GM19467 (cell line): ENCODE measurements around the gene NISCH.

Source experiments
- ATAC-seq: cut with Tn5 transposase; IDR thresholded peaks from one replicate; pipeline ENCODE4 v1.9.1; 2021; ENCODE audit warnings: mild to moderate bottlenecking, moderate library complexity; ENCODE audit not compliant: unreplicated experiment

The NISCH gene

DNA sequence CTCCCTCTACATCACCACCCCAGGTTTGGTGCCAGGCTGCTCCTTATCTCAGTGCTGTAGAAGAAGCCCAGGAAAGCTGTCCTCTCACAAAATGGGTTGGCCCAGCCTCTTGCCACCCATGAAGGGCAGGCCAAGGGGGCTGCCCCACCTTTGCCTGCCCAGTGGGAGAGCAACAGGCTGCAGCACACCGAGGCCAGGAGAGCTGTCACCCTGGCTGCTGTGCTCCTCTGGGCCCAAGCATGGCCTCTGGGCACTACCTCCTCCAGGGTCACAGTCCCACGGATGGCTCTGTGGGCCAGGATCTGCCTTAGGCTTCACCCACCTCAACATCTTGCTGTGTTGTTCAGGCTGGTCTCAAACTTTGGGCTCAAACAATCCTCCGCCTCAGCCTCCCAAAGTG lies 33.3 kb downstream of the NISCH start:
- no peak for ATAC-seq

- no peak for ATAC-seq
These were observed 34.0 kb downstream of the NISCH start for GRCh38 chr3:52489453-52489852.

DNA sequence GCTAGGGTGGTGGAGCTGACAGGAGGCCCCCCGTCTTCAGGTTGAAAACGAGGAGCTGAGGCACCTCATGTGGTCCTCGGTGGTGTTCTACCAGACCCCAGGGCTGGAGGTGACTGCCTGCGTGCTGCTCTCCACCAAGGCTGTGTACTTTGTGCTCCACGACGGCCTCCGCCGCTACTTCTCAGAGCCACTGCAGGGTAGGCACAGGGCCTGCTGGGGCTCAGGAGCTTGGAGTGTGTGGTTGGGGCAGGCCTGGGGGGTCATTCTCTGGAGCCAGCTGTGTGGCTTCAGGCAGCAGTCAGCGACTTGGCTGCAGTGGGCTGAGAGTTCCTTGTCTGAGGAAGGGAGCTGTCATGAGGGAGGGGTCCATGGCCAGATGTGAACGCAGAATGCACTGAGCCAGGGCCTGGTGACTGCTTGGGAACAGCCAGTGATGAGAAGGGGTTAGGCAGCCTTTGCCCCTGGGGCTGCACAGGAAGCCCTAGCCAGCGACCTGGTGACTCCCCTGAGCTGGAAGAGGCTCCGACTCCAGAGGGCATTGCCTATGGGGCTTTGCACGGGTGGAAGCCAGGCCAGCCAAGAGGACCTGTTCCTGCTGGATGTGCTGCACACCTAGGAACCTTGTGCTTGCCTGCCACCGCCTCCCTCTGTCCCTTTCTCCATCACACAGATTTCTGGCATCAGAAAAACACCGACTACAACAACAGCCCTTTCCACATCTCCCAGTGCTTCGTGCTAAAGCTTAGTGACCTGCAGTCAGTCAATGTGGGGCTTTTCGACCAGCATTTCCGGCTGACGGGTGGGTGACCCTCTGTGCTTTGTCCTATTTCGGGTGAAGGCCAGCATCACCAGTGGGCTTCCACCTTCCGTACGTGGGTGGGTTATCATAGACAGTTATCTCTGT lies 34.9 kb downstream of the NISCH start:
- ATAC-seq = no peak

DNA sequence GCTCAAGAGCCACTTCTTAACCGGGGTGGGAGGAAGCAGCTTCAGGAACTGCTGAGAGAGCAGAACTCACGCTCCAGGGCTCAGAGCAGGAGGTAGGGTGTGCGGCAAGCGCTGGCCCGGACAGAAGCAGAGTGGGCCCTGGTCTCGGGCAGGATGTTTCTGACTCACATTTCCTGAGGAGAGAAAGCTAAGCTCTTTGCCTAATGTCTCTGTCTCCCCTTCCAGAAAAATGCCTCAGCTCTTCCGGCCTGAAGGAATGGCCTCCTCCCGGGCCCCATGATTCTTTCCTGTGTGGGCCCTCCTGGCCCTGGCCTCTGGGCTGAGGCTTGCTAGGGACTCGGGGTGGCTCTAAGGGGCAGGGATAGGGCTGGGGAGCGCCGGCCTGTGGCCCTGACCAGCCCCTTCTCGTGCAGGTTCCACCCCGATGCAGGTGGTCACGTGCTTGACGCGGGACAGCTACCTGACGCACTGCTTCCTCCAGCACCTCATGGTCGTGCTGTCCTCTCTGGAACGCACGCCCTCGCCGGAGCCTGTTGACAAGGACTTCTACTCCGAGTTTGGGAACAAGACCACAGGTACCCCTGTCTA lies 35.6 kb downstream of the NISCH start:
- ATAC-seq = no peak

DNA sequence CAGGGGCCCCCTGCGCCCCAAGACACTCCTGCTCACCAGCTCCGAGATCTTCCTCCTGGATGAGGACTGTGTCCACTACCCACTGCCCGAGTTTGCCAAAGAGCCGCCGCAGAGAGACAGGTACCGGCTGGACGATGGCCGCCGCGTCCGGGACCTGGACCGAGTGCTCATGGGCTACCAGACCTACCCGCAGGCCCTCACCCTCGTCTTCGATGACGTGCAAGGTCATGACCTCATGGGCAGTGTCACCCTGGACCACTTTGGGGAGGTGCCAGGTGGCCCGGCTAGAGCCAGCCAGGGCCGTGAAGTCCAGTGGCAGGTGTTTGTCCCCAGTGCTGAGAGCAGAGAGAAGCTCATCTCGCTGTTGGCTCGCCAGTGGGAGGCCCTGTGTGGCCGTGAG lies 36.7 kb downstream of the NISCH start:
- ATAC-seq = no peak

GRCh38 chr3:52493232-52494017 lies 38.0 kb downstream of the NISCH start:
- ATAC-seq = no peak

DNA sequence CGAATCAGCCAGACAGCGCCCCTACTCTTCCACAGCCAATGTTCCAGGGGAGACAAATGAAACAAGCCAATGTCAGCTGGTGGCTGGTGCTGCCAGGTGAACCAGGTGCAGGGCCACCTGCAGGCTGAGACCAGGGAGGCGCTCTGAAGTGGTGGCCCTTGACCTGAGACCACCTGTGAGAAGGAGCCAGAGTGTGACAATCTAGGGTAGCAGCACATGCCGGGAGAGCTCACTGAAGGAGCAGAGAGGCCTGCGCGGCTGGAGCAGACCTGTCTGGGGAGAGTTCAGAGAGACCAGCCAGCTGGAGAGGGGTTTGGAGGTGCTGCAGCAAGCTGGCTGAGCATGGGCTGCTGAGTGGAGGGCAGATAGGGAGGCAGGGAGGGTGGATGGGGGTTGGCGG lies 39.0 kb downstream of the NISCH start:
- ATAC-seq = no peak

DNA sequence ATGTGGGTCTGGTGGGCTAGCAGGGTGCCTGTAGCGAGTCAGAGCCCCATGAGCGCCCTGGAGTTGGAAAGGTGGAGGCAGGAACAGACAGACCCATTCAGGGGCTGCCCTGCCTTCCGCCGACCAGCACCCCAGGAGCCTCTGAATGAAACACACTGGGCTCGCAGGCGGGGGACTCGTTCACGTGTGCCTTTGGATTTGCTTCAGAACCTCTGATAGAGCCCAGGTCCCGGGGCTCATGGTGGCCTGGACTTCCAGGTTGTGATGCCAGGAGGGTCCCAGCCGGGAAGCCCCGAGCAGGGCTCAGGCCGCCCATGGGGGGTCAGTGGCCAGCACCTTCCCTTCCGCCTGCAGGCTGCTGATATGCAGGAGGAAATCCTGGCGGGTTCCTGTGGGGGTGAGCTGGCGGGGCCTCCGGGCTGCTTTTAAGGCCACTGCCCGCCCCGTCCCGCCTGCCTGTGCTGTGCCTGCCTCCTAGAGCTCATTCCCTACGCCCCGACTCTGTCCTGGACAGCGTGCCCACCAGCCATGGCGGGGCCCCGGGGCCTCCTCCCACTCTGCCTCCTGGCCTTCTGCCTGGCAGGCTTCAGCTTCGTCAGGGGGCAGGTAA lies 39.6 kb downstream of the NISCH start, which contains the start of gene STAB1:
STAB1 (plus strand) TSS at position 453 of the 610 bp plus-strand sequence; CDS start at position 529, 76 bp downstream.
- ATAC-seq = no peak

DNA sequence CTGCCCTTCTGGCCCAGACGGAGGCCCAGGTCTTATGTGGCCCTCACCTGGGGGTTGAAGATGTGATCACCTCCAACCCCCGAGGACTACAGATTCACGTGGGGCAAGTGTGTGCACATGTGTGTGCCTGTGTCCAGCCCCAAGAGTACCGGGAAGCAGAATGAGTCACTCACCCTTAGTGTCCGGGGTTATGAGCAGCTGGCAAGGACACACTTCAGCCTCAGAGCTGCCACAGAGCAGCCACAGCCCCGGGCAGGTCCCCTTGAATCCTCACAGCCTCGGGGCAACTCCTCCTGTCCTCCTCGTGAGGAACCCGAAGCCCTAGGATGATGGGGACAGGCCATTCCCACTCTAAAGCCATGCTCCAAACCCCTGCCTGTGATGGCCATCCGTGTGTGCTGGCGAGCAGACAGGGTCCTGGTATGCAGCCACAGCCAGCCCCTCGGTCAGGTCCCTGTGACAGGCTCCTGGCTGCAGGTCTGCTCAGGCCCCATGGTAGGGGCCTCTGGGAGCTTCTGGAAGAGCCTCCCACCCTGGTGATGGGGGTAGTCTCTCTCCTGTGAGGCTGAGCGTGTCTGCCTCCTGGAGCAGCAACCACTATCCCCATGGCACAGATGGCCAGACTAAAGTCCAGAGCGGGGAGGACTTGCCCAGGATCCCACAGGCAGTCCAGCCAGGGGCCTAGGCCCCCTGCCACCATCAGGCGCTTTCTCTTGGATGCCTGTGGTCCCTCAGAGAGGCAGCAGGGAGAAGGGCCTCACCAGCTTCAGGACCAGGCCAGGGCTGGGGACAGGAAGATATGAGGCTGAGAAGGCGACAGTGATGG lies 40.6 kb downstream of the NISCH start:
- no peak for ATAC-seq

DNA sequence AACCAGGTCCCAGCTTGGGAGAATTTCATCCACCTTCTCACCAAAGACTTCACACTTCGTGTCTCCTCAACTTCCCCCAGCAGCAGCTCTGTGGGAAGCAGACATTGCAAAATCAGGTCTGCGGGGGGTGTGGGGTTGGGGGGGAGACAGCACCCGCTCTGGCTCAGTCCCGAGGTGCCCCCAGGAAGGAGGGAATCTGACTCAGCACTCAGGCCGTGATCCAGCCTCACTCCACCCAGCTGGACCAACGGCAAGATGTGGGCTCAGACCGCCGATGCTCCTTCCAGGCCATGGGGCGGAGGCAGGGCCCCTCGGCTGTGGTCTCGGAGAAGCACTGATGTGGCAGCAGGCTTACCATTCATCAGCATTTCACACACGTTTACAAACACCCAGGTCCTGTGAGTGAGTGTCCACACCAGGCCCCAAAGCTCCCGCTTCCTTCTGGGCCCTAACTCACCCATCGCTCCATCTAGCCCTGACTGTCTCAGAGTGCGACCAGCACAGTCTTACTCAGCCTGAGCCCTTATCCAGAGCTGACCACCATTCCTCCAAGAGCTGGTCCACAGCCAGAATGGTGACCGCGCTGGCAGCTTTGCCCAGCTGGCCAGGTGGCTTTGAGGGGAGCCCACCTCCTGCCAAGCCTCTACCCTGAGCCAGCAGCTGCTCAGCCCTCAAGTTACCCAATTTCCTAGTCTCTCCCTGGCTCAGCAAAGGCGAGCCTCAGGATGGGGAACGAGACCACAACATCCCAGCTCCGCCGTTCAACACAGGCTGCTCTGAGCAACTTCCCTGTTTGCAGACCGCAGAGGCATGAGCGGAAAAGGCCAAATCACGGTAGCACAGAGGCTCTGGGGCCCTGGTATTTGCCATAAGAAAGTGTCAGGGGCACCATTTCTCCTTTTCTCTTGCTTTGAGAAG lies 43.0 kb downstream of the NISCH start:
- ATAC-seq = no peak

DNA sequence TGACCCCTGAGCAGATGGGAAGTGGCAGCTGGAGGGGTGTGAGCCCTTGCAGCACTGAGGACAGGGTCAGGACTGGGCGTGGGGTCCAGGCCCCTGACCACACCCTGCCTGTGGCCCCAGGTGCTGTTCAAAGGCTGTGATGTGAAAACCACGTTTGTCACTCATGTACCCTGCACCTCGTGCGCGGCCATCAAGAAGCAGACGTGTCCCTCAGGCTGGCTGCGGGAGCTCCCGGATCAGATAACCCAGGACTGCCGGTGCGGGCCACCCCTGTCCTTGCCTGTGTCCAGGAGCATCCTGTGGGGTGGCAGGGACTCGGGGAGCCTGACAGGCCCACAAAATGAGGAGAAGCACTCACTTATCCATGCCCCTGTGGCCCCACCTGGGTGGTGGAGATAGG lies 45.6 kb downstream of the NISCH start:
- ATAC-seq = no peak

- no peak for ATAC-seq
These were observed 46.6 kb downstream of the NISCH start for GRCh38 chr3:52502001-52502400.

- no peak for ATAC-seq
These were observed 47.5 kb downstream of the NISCH start for GRCh38 chr3:52502808-52503350.

DNA sequence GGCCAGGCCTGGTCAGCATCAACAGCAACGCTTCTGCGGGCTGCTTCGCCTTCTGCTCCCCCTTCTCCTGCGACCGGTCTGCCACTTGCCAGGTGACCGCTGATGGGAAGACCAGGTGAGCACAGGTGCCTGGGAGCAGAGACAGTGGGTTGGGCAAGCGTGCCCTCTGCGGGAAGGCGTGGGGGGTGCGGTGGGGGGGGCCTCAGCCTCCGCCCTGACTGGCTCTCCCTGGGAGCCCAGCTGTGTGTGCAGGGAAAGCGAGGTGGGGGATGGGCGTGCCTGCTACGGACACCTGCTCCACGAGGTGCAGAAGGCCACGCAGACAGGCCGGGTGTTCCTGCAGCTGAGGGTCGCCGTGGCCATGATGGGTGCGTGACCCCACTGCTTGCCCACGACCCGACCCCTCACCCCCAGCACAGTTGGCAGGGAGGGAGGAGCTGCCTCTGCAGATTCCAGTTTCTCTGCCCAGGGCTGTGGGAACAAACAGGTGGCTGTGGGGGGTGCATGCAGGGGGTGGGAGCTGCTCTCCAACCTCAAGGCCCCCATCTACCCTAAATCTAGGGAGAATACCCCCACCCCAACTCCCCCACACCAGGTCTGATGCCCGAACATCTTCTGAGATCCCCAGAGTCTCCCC lies 48.5 kb downstream of the NISCH start:
- ATAC-seq = no peak

DNA sequence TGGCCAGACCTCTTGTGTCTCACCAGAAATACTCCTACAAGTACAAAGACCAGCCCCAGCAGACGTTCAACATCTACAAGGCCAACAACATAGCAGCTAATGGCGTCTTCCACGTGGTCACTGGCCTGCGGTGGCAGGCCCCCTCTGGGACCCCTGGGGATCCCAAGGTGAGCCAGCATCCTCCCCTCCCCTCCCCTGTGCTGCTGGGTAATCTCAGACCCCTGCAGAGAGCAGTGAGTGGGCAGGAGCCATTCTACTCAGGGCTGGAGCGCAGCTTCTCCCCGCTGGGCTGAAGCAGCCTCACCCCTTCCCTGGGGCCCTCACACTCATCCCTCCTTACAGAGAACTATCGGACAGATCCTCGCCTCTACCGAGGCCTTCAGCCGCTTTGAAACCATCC lies 49.6 kb downstream of the NISCH start:
- no peak for ATAC-seq

DNA sequence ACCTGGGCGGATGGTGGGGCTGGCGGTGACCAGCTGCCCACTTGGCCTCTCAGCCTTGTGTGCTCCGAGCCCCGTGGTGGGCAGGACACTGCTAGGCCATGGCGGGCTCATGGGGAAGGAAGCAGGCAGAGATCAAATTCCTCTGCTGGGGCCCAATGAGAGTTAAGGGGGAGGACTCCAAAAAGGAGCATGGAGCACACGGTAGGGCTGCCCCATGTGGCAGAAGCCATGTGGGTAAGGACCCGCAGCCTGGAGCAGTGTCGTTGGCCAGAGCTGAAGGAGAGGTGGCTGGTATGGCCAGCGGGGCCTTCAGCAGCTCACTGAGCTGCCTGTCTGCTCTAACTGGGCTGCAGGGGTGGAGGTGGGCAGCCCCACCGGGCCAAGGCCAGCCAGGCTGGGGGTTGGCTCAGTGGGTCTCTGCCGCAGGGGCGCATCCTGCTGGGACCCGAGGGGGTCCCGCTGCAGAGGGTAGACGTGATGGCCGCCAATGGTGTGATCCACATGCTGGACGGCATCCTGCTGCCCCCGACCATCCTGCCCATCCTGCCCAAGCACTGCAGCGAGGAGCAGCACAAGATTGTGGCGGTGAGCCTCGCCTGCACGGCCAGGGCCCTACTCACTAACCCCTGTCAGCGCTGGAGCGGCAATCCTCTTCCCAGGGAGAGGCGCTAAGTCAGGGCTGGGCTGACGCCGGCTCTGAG lies 51.0 kb downstream of the NISCH start:
- ATAC-seq = no peak

DNA sequence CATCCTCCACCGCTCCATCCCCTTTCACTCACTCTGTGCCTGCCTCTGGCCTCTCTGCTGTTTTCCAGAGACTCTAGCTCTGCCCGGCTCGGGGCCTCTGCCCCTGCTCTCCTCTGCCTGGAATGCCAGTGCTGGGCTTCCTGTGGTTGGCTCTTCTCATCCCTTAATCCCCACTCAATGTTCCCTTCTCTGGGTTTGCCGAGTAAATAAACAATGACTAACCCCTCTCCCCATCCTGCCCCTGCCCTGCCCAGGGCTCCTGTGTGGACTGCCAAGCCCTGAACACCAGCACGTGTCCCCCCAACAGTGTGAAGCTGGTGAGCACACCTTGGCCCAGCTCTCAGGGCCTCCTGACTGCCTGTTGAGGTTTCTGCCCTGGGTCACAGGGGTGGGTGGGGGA lies 52.0 kb downstream of the NISCH start:
- ATAC-seq = no peak

- no peak for ATAC-seq
These were observed 54.4 kb downstream of the NISCH start for GRCh38 chr3:52509753-52510328.
